Measurements from ENCODE around the gene CCDC188.

The CCDC188 gene

DNA sequence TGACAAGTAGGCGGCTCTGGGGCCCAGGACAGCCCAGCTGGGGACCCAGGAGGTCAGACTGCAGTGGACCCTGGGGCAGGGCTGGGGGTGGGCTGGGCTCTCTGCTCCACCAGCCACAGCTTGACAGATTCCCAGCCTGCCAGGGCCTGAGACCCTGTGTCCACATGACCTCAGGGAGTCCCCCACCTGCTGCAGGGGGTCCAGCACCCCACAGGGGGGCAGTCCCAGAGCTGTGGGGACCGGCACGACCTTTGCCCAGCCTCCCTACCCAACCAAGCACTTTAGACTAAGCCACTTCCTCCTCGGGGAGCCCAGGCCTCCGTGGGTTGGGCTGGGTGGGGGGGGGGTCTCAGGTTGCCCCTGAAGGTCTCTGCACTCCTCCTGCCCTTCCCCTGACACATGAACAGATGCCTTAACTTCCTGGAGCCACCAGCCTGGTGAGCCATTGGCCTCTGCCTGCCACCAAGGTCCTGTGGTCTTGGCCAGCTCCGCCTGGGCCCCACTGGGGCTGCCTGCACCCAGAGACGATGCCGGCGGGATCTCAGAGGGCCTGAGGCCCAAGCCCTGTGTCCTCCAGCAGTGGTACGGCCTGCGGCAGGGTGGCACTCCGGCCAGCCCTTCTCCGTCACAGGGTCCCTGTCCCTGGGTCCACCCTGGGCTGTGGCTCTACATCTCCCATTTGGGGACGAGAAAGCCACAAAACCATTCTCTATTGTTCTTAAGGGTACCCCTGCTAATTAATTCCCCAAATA is 3.4 kb downstream of the CCDC188 start:
- no peak for DNase-seq

DNA sequence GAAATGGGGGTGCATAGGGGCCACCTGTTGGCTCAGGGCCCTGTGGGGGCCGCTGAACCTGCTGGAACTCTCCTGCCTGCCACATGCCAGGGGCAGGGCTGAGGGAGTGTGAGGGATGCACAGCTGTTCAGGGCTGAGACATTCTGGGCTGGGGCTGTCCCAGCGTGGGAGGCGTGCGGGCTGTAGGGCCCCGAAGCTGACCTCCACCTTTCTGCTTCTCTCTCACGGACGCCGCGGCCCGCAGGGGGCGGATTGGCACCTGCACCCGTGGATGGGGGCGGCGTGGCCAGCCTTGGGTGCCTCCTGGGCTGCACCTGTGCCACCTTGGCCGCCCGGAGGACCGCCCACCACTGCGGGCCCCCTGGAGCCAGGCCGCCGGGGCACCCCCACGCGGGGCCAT is 4.1 kb downstream of the CCDC188 start:
- DNase-seq, result no peak

DNA sequence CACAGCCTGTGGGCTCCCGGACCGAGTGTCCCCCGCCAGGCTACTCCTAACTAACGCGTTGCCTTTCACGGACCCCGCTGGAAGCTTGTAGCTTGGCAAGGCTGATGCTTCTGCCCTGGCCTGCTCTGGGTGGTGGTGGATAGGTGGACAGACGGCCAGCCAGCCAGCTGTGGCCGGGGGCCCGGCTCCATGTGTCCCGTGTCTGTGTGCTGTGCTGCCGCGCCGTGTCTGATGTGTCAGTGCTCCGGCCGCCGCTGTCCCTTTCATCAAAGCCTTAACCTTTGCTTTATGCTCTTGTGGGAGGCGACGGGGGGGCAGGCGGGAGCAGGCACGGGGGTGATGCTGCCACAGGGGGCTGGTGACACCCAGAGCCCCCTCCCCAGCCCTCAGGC is 5.0 kb downstream of the CCDC188 start:
- DNase-seq, result no peak

DNA sequence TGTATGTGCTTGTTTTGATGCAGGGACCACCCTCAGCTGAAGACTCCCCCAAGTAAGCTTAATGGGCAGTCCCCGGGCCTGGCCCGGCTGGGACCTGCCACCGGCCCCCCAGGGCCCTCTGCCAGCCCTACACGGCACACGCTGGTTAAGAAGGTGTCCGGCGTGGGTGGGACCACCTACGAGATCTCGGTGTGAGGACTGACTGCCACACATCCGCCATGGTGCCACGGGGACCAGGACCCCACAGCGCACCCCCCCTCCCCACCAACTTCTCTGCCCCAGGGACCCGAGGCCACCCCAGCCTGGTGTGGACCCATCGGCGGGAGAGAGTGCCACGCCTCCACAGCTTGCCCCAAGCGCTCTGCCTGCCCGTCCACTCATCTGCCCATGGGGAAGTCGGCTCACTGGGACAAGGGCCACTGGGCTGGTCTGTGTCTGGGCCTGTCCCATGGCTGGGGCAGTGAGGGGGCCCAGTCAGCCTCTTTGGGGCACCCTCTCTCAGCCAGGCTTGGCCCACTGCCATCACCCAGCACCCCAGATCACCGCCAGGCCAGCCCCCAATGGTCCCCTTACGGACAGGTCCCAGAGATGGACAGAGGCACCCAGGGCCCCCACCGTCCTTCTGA is 5.5 kb downstream of the CCDC188 start:
- peak; percentile 9 to 38 for DNase-seq

DNA sequence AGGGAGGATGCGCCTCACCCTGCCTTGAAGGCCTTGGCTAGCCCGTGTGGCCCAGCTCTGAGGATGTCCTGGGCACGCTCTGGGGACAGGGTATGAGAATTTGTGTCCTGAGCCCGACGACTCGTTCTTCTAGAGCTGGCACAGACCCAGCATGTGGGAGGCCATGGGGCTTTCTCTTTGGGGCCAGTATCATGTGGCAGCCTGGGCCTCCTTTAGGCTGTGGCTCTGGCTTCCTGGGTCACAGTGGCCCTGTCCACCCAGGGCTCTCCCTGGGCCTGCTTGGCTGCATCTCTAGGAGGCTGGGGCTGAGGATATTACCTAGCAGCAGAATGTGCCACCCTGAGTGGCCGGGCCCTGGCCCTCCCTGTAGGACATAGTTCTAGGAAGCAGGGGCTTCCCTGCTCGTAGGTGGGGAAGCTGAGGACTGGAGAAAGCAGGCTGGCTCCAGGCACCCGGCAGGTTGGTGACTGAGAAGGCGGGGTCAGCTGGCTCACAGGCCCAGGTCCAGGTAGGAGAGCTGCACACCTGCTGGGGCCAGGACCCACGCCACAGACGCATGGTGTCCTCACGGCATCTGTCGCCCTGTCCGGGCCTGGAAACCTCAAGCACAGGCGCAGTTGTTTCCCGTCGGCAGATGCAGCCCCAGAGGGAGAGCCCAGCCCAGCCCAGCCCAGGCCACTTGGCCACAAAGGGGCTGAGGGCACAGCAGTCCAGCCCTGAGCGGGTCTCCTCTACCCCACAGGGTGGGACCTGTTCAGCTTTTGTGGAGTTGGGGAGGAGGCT is 6.8 kb downstream of the CCDC188 start:
- DNase-seq, result peak in 1 of 2 donors; percentile 13

DNA sequence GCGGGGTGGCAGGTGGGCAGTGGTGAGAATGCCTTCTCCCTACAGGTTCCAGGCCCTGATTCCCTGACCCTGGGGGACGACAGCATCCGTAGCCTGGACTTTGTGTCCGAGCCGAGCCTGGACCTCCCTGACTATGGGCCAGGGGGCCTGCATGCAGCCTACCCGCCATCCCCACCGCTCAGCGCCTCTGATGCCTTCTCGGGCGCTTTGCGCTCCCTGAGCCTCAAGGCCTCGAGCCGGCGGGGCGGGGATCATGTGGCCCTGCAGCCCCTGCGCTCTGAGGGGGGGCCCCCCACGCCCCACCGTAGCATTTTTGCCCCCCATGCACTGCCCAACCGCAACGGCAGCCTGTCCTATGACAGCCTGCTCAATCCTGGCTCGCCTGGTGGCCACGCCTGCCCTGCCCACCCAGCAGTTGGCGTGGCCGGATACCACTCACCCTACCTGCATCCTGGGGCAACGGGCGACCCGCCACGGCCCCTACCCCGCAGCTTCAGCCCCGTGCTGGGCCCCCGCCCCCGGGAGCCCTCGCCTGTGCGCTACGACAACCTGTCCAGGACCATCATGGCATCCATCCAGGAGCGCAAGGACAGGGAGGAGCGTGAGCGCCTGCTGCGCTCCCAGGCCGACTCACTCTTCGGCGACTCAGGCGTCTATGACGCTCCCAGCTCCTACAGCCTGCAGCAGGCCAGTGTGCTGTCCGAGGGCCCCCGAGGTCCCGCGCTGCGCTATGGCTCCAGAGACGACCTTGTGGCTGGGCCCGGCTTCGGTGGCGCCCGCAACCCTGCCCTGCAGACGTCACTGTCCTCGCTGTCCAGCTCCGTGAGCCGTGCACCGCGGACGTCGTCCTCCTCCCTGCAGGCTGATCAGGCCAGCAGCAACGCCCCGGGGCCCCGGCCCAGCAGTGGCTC is 7.9 kb downstream of the CCDC188 start:
- no peak for DNase-seq

DNA sequence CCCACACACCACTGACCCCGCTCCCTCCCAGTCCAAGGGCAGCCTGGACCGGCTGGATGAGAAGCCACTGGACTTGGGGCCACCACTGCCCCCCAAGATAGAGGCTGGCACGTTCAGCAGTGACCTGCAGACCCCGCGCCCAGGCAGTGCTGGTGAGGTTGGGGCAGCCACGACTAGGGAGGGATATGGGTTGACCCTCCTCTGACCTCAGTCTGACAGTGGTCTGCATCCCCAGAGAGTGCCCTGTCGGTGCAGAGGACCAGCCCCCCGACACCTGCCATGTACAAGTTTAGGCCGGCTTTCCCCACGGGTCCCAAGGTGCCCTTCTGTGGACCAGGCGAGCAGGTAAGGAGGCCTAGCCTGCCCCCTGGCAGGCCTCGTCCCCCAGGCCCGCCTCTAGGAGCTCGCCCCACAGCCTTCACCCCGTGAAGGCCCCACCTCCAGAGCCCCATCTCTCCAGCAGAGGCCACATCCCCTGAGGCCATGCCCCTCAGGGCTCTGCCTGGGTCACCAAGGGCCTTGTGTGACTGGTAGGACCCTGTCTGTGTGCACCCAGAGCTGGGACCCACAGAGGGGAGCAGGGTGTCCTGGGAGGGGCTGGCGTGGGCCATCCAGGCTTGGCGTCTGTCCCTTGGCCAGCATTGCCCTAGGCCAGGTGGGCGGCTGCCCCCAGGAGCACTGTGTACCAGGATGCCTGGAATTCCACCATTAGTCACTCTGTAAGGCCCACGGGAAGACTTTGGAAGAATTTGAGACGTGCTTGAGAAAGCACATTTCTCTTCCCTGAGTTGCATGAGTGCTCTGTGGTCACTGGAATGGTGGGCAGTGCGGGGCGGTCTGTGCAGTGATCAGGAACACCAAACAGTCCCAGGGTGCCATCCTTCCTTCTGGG is 9.4 kb downstream of the CCDC188 start:
- DNase-seq, result no peak

DNA sequence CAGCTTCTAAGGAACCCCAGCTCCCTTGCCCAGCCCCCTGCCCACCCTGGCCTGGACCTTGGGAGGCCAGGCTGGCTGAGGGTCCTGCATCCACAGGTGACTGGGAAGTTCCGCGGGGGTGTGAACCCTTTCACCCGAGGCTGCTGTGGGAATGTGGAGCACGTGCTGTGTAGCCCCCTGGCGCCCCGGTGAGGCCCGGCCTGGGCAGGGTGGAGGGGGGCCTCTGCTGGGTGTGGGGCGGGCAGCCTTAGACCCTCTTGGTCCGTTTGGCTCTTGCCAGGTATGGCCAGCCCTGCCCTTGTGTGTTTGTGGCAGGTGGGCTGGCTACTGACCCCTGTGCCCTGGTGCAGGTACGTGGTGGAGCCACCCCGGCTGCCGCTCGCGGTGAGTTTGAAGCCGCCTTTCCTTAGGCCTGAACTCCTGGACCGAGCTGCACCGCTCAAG is 10.3 kb downstream of the CCDC188 start:
- no peak for DNase-seq

DNA sequence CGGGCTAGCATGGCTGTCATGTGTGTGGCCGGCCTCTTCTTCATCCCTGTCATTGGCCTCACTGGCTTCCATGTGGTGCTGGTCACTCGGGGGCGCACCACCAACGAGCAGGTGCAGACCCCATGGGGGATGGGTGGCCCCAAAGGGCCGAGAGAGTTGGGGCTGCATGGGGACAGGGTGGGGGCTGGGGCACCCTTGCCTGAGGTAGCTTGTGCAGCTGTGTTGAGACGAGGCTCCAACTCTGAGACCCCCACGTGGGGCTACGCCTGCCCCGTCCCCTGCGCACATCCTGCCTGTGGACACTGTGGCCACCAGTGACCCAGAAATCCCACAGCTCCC is 10.8 kb downstream of the CCDC188 start:
- DNase-seq, result no peak

DNA sequence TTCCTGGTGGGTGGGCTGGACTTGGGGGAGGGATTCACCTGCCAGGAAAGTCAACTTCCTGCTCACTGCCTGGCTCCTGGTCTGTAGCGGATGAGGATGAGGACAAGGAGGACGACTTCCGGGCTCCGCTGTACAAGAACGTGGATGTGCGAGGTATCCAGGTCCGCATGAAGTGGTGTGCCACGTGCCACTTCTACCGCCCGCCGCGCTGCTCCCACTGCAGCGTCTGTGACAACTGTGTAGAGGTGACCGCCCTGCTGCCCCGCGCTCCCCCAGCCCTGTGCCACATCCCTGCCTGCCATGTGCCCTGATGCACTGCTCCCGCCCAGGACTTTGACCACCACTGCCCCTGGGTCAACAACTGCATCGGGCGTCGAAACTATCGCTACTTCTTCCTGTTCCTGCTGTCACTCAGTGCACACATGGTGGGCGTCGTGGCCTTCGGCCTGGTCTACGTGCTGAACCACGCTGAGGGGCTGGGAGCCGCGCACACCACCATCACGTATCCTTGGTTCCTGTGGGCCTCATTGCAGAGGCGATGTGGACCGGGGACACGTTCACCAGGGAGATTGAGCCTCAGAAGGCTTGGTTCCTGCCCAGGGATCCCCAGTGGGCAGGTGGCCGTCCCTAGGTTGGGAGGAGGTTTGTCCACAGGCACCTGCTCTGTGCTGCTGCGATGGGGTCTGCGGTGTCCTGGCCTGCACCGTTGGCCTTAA is 11.3 kb downstream of the CCDC188 start:
- no peak for DNase-seq

DNA sequence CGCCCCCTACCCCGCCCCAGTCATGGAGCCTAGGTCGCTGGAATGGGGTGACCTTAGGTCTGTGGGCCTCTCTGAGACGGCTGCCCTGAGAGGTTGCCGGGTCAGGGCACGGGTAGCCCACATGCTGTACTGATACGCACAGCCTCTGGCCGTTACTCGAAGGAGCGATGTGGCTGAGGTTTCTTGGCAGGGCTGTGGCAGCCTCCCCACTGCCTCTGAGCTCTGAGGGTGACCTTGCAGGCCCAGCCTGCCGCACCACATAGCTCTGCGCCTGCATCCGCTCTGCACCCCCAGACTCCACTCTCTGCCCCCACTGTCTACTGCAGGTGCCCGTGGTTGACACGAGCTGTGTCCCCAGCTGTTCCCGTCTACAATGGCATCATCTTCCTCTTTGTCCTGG is 12.0 kb downstream of the CCDC188 start:
- DNase-seq, result no peak

DNA sequence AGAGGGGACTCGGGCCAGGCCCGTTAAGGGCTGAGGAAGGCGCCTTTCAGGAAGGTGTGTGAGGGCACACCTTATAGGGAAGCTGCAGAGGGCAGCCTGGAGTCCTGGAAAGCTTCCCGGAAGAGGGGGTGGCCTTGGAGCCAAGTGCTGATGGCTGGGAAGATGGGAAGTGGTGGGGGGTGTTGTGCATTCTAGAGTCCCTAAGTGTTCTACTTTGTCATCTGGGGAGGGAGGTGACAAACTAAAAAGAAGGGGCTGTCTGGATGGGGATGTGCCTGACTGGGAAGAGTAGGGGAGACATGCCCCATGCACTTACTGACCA is 12.5 kb downstream of the CCDC188 start:
- no peak for DNase-seq

DNA sequence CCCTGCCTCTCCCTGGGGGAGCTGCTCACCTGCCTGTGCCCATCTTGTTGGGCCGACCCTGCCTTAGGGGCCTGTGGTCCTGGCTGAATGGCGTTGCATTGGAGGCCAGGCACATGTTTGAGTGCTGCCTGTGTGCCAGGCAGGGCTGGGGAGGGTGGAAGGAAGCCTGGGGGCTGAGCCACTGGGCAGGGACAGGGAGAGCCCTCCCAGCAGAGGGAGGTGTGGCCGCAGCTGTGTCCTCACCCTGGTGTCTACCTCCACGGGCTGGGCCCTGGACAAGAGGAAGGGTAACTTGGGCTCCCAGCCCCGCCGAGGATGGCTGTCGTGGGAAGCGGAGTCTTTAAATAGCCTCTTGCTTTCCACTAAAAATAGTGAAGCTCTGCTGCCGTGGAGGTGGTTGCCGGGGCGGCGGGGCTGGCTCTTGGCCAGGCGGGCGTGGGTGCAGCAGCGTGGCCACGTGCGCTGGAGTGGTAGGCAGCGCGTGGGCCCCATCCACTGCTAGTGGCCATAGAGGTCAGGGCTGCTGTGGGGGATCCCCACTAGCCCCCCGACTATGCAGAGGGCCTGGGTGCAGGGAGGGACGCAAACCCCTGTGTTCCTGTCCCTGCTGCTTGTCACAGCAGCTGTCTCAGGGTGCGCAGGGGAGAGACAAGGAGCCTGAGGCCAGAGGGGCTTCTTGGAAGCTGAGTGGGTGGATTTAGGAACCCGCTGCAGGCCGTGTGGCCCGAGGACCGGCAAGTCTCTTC is 13.0 kb downstream of the CCDC188 start:
- DNase-seq, result peak; percentile 17 to 77

DNA sequence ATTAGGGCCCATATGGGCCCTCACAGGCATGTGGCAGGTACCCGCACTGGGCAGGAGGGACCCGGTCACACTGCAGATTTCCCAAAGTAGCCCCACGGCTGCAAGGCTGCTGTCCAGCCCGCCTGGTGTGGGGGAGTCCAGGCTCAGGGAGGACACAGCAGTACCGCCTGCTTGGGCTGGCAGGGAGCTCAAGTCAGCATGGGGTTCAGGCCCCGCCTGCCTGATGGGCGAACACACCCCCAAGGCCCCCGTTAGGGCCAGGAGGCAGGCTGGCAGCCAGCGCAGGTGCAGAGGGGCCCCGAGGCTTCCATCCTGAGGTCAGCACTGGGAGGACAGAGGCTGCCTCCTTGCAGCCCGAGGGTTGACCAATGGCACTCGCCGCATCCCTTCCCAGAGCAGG is 13.7 kb downstream of the CCDC188 start:
- no peak for DNase-seq

DNA sequence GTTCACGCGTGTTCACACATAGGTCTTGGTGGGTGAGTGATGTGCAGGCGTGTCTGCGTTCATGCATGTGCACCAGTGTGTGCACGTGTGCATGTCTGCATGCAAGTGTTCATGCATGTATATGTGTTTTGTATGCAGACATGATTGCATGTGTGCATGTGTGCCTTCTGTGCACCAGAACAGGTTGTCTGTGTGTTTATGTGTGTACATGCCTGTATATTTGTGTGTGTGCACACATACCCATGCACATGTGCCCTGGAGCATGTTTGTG is 14.3 kb downstream of the CCDC188 start:
- DNase-seq, result no peak

DNA sequence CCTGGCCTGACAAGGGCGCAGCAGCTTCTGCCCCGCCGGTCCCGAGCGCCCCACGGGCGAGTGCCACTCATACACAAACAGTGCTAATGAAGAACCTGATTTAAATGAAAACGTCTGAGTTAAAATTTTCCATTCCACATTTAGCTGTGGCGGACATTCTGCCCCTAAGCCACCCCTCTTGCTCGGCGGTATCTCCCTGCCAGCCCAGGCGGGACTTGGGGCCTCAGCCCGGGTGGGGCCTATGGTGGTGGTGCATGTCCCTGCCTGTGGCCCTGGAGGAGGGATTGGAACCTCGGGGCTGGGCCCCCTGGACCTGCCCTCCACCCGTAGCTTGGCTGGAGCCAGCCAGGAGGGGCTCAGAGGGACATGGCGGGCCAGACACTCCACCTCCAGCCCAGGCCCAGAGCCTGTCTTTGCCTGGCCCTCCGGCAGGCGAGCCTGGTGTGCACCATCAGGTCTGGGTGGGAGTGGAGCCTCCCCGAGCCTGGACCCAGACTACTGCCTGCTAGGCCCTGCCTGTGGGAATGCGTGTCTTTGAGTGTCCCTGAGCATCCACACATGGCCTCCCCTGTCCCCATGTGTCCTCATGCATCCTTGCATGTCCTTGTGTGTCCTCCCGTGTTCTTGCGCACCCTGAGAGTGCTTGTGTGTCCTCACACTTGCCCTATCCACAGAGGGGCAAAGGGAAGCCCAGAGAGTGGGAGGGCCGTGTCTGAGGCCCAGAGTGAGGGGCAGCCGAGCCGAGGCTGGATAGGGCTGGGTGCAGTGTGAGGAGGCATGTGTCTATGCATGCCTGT is 14.9 kb downstream of the CCDC188 start:
- DNase-seq, result no peak

DNA sequence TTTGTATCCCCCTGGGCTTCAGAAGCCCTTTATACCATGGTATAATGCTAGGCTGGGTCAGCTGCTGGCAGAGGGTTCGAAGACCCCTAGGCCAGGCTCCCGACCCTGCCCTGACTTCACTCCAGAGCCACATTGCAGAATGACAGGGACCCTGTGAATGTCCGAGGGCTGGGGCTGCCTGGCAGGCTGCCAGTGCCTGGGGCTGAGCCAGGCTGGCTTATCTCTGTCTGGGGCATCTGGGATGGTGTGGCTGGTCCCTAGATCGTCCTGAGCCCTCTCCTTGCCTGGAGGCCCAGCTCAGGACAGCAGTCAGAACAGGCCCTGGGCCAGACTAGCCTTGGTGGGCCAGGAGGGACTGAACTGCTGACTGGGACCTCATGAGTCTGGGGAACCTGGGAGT is 15.6 kb downstream of the CCDC188 start:
- no peak for DNase-seq

DNA sequence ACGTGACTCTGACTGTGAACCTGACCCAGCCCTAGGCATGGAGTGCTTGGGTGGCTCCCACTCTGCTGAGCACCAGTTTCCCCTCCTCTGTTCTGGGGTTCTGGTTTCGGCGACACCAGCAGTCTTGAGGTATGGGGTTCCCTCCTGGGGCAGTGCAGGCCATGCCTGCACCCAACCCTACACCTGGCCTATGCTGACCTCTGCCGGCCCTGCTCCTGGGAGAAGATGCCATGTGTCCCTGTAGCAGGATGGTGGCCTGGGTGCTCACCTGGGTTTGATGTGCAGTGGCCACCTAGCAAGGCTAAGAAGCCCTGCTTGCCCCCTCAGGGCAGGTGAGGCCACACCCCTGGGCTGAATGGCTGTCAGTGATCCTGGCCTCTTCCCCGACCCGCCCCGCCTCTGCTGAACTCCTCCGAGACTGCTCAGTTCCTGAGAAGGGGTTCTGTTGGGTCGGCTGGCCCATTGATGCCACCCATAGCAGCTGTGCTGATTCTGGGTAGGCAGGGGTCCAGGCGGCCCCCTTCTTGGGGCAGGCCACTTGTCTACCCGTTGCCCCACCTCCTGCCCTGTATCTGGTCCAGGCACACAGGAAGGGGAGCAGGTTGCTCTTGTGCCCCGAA is 16.8 kb downstream of the CCDC188 start:
- no peak for DNase-seq

DNA sequence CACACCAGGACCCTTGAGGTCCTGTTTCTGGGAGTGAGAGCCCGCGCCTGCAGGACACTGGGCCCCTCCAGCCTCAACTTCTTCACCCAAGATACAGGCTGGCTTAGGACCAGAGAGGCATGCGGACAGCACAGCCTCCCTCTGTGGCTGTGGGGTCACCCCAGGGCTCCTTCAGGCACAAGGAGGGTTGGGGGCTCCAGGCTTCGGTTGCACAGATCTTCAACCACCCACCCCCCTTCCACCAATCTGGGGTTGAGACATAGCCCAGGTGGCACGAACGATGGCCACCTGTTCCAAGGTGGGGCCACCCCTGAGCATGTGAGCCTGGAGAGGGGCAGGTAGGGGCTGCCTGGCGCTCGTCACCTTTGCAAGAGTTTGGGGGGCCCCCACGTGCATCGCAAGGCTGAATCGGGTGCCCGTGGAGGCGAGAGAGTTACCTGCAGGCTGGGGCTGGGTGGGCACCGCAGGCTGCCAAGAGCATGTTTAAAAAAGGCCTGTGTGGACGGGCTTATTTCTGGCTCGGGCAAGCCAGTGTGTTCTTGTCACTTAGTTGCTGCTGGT is 18.1 kb downstream of the CCDC188 start:
- no peak for DNase-seq
